SHP77 (cell line): Measurements from ENCODE around the gene TGFBR3L.
"Not testable (repeated sequence)": the region's sequence is repeated elsewhere in the genome, so short reads cannot be mapped to it uniquely, and the experiment has no call there.

Source experiments
- DNase-seq, 2 experiments: peaks; one replicate each; lab custom pipeline; 2025; lab: John Stamatoyannopoulos, UW

The TGFBR3L gene

GRCh38 chr19:7959211-7959610, 44.6 kb downstream of the TGFBR3L start:
- DNase-seq = no peak

- not testable (repeated sequence) for DNase-seq
Measured at GRCh38 chr19:7961082-7961481, 46.5 kb downstream of the TGFBR3L start.

- DNase-seq = no peak
Measured at GRCh38 chr19:7961920-7962626, 47.4 kb downstream of the TGFBR3L start.

- no peak for DNase-seq
Measured at GRCh38 chr19:7962644-7963268, 48.1 kb downstream of the TGFBR3L start.

- DNase-seq = no peak
Measured at GRCh38 chr19:7963566-7963965, 48.9 kb downstream of the TGFBR3L start.

GRCh38 chr19:7965259-7965841, 50.7 kb downstream of the TGFBR3L start:
- DNase-seq = no peak

GRCh38 chr19:7965921-7966665, 51.5 kb downstream of the TGFBR3L start:
- DNase-seq = no peak

GRCh38 chr19:7968008-7968795, 53.6 kb downstream of the TGFBR3L start:
- no peak for DNase-seq
